Germinal center (tissue), 1 donor: Measurements from ENCODE around the gene LYST.
"Not testable (repeated sequence)": the region's sequence is repeated elsewhere in the genome, so short reads cannot be mapped to it uniquely, and the experiment has no call there.

ENCODE experiments used
- DNase-seq: peaks from one replicate; pipeline ENCODE4 v3.0.0; 2012; ENCODE audit warnings: mixed read lengths, low spot score

The LYST gene

DNA sequence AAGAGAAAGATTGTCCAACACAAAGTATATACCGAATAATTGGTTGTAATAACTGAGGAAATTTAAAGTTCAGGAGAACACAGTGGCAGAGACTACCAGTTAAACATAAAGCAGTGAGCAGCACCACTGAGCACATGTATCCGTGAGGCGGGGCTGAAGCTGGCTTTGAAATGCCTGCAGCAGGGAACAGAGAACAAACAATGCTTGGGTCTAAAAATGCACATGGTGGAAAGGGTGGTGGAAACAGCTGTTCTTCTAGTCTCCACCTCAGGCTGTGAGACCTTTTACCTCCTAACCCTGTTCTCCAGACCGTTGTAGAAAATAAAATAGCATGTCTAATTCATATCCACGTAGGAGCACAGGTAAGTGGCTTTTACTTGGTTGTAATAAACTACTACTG, 209.4 kb downstream of the LYST start:
- DNase-seq: no peak

- no peak for DNase-seq
These were observed 214.3 kb downstream of the LYST start for GRCh38 chr1:235652364-235652763.

DNA sequence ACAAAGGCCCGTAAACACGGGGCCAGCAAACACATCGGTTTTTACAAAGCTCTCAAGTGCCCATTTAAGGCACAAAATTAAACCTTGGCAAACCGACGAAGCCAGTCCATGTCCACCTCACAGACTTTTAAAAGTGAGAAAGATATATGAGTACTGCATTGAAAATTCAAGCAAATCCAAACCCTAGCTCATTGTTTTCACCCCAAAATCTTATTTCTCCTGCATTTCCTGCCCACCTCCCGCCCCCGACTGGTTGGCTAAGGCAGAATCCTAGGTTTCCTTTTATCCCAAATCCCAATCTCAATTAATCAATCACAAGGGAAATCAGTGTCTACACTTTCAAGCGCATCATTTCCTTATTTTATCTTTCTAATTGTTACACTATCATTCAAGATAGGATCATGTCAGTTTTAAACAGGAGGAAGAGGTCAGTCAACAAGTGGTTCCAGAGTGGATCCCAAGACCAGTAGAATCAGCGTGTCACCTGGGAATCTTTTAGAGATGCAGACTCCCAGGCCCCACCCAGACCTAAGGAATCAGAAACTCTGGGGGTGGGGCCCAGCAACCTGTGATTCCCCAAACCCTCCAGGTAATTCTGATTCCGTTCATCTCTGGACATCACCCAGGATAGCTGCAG, 215.4 kb downstream of the LYST start:
- no peak for DNase-seq

DNA sequence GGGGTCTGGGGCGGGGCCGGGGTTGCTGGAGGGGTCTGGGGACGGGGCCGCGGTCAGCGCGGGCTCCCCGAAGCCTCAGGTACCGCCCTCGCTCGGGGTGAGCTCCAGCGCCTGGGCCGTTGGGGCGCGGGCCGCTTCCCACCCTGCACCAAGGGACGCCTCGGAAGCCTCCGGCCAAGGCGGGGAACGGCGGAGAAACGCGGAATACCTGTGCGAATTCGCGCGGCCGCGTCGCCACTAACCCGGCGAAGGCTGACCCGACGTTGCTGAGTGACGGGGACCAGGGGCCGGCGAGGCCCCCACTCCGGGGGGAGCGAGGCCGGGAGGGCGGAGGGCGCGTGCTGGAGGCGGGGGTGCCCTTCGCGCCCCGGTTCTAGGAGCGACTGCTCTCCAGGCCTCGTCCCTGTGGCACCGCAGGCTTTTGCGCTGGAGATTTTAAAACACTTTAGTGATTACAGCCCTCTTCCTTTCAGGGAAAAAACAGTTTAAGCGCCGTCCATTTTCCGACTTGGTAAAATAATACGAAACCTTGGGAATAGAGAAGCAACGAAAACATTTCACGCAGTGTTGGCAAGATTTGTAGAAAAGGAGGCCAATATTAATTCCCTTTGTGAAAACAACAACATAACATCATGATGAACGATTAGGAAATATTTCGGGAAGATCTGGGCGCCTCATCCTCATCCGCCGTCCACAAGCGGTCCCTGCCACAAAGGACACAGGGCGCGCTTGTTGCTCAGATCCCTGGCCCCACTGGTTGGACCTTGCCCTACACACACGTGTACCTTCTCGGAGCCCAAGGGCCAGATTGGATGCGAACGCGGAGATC, 216.2 kb downstream of the LYST start:
- DNase-seq: peak; percentile 16

GRCh38 chr1:235649368-235650163, 217.1 kb downstream of the LYST start, which contains the start of gene GNG4:
GNG4 (minus strand) TSS chr1:235649784; CDS start chr1:235583838, 65,946 bp downstream.
- peak; percentile 27 for DNase-seq

DNA sequence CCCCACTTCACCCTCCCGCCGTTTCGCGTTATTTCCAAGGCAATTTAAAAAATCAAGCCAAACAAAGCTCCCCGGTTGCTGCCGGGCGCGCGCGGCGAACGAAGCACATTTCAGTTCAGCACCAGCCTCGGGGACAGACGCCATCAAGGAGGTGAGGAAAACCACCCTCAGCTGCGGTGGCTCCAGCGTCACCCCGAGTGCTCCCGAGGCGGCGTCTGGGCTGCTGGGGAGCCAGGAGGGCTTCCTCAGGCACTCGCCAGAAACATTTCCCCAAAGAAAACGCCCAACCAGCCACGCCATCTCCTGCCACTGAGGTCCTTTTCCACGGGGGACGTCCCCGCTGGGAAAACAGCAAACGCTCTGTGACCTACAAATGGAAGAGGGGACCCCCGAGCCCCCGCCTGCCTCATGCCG, 217.7 kb downstream of the LYST start:
- DNase-seq: peak; percentile 62

GRCh38 chr1:235648407-235648907, 218.2 kb downstream of the LYST start:
- no peak for DNase-seq

DNA sequence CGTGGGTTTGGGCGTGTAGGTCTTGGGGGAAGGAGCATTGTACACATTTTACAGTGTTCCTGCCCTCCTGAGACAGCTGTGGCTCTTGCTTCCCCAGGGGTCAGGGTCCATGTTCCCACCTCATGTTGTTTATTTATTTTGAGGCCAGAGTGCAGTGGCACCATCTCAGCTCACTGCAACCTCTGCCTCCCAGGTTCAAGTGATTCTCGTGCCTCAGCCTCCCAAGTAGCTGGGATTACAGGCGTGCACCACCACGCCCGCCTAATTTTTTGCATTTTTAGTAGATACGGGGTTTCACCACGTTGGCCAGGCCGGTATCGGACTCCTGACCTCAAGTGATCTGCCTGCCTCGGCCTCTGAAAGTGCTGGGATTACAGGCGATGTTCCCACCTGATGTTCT, 219.2 kb downstream of the LYST start:
- not testable (repeated sequence) for DNase-seq

- DNase-seq: no peak
These were observed 220.2 kb downstream of the LYST start for GRCh38 chr1:235646463-235646862.

GRCh38 chr1:235644693-235645305, 221.9 kb downstream of the LYST start:
- no peak for DNase-seq

- DNase-seq: no peak
These were observed 222.6 kb downstream of the LYST start for GRCh38 chr1:235643837-235644692.

DNA sequence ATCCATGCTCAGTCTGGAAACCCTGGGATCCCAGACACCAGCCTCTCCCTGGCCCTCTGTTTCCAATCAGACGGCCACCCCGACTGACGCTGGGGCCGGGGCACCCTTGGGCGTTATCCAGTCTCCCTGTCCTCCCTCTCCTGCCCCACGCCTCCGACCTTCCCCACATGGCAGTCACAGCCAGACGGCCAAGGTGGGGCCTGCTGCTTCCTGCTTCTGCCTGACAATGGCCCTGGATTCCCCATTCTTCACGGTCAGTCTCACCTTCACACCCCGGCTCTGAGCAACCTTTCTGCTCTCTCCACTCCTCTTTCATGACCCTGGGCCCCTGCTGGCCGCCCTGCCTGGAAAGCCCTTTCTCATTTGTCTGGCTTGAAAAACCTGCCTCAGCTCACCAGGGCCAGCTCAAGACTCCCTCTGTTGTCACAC, 223.7 kb downstream of the LYST start:
- DNase-seq: no peak

GRCh38 chr1:235642011-235642942, 224.4 kb downstream of the LYST start:
- peak; percentile 27 for DNase-seq

DNA sequence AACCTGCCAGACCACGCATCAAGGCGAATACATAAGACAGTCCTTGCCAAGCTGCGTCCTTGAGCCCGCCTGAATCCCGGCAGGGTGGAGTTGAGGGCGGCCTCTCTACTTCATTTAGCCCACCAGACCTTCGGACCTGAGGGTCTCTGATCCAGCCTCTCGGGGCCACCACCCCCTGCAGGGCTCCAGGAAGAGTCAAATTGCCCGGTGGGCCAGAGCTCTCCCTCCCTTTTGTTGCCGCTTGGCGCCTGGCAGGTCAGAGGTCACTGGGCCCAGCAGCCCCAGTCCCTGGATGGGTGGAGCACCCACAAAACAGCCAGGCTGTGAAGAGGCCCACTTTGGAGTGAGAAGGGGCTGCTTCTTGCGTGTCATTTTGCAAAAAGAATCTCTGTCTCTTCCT, 226.1 kb downstream of the LYST start:
- no peak for DNase-seq

DNA sequence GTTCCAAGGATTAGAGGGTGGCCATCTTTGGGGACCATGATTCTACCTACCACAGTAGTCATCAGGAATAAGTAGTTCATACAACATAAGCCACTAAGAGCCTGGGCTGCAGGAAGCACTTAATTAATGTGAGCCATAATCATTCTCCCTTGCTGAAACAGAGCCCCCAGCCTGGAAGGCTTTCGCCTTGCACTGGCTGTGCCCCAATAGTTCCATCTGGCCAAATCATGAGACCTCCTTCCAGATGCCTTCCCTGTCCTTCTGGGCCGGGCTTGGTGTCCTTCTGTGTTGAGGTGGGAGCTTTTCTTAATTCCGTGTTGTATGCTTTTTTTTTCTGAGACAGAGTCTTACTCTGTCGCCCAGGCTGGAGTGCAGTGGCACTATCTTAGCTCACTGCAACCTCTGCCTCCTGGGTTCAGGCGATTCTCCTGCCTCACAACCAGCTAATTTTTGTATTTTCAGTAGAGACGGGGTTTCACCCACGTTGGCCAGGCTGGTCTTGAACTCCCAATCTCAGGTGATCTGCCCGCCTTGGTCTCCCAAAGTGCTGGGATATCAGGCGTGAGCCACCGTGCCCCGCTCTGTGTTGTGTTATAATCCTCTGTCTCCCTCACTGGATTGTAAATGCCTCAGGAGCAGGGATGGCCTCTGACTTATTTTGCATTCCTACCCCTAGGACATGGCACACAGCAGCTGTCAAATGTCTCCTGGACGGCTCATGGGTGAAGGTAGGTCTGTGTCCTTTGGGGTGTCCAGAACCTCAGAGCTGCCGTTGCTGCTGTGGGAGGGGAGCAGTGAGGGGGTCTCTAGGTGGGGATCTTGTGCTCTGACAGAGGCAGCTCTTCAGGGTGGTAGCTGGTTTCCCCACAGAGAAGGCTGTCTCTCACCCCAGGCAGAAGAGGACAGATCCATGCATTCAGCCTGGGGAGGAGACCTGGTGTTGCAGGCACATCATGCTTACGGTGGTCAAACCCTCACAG, 227.2 kb downstream of the LYST start:
- DNase-seq: no peak

GRCh38 chr1:235638612-235639011, 228.1 kb downstream of the LYST start:
- not testable (repeated sequence) for DNase-seq

DNA sequence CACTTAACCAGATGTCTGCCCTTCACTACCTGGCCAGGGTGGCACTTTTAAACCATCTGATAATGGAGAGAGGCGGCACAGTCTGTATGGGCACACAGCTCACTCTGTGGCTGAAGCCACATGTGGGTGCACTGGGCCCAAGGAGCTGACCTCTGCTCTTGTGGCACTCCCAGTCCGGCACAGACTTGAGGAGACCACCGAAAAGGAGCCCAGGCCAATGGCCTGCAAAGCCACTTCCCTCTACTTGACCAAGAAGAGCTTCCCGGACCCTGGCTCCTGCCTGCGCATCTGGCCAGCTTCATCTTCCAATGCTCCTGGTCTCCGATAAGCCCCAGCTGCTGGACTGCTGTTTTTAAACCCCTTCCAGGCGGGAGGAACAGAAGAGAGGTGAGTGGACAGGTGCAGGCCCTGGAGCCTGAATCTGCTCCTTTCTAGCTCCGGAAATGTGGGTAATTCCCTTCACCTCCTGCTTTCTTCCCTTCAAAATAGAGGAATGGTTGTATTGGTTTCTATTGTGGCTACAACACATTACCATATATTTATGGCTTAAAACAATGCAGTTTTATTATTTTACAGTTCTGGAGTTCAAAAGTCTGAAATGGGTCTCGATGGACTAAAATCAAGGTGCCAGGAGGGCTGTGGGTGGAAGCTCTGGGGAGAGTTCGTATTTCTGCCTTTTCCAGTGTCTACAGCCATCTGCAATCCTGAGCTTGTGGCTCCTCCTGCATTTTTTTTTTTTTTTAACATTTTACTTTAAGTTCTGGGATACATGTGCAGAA, 228.8 kb downstream of the LYST start:
- DNase-seq: no peak
